ENCODE data around the gene MAP6.

Gene MAP6

DNA sequence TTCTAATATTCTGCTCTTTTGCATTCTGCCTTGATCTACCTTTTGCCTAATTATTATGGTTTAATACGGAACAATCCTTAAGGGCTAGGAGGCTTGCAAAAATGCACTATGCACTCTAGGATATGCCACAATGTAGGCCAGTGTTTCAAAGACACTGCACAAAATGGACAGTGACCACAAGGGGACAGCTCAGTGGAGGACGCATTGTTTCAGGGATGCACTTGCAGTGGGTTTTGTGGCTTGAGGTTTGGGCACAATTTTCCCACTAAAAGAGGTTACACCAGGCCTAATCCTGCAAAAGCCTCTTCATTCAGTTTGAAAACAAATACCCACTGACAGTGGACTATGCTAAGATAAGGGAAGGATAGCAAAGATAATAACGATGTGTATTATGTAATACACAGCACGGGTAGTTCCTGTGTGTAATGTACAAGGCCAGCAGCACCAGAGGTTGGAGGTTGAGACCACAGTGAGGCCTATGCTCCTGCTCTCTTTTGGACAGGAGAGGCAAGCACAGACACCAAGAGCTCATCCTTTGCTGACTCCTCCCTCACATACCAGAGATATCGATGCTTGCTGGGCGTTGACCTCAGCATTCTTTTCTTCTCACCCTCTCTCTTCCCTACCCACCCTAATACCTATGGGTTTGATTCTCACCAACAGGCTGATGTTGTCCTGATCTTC, 12.7 kb downstream of the MAP6 start:
- WGBS (ENCODE audit: insufficient coverage): 98% methylated on average over 5 of the region's 6 CpGs
- H3K4me1 ChIP-seq (ENCODE audit: control extremely low read depth in 1 of 4, control insufficient read depth in 4 of 4, insufficient read depth in 4 of 4, low read length in 3 of 4): no peaks in the 10 kb centered on the region
- peaks cover 0 to 7% (median 1%) of the 10 kb centered on the region in 5 experiments for H3K27me3 ChIP-seq (replicated peaks in 2 of 5; ENCODE audit: control insufficient read depth in 4 of 5, insufficient read depth in 5 of 5, low read length in 4 of 5)
- ChIA-PET CTCF (interaction anchor here (1.1 kb wide), 1 partner anchor 36 kb away, joined by 3 read pairs; no protein-coding TSS in a partner anchor), POLR2A (no interaction called here)
- no peak for DNase-seq
- no peak overlapping the region for H3K27ac ChIP-seq (ENCODE audit: insufficient read depth in 1 of 2, low read depth in 1 of 2, low read length in 2 of 2, poor library complexity in 1 of 2, severe bottlenecking in 2 of 2)
- no peak overlapping the region for H3K4me3 ChIP-seq (ENCODE audit: control insufficient read depth in 1 of 7, extremely low read depth in 1 of 7, insufficient read depth in 4 of 7, low read depth in 2 of 7, low read length in 6 of 7)
- H3K9me3 ChIP-seq (ENCODE audit: control extremely low read depth in 1 of 5, control insufficient read depth in 4 of 5, insufficient read depth in 2 of 5, low read depth in 1 of 5, low read length in 4 of 5): no peaks in the 10 kb centered on the region
- H3K36me3 ChIP-seq (ENCODE audit: control insufficient read depth in 4 of 4, insufficient read depth in 4 of 4, low read length in 3 of 4): no peaks in the 10 kb centered on the region

- peaks cover 0 to 7% (median 1%) of the 10 kb centered on the region in 5 experiments for H3K27me3 ChIP-seq (replicated peaks in 2 of 5; ENCODE audit: control insufficient read depth in 4 of 5, insufficient read depth in 5 of 5, low read length in 4 of 5)
- H3K4me1 ChIP-seq (ENCODE audit: control extremely low read depth in 1 of 4, control insufficient read depth in 4 of 4, insufficient read depth in 4 of 4, low read length in 3 of 4): no peaks in the 10 kb centered on the region
- H3K4me3 ChIP-seq (ENCODE audit: control insufficient read depth in 1 of 7, extremely low read depth in 1 of 7, insufficient read depth in 4 of 7, low read depth in 2 of 7, low read length in 6 of 7): no peak overlapping the region
- H3K27ac ChIP-seq (ENCODE audit: insufficient read depth in 1 of 2, low read depth in 1 of 2, low read length in 2 of 2, poor library complexity in 1 of 2, severe bottlenecking in 2 of 2): no peak overlapping the region
- ChIA-PET POLR2A (no interaction called here), CTCF (no interaction called here)
- no peaks in the 10 kb centered on the region for H3K36me3 ChIP-seq (ENCODE audit: control insufficient read depth in 4 of 4, insufficient read depth in 4 of 4, low read length in 3 of 4)
- no peak for DNase-seq
- H3K9me3 ChIP-seq (ENCODE audit: control extremely low read depth in 1 of 5, control insufficient read depth in 4 of 5, insufficient read depth in 2 of 5, low read depth in 1 of 5, low read length in 4 of 5): no peaks in the 10 kb centered on the region
These were observed 13.2 kb downstream of the MAP6 start for GRCh38 chr11:75655605-75656004.

- ChIA-PET POLR2A (no interaction called here), CTCF (no interaction called here)
- no peaks in the 10 kb centered on the region for H3K4me1 ChIP-seq (ENCODE audit: control extremely low read depth in 1 of 4, control insufficient read depth in 4 of 4, insufficient read depth in 4 of 4, low read length in 3 of 4)
- WGBS (ENCODE audit: insufficient coverage): 50% methylated on average over 2 of the region's 3 CpGs
- peaks cover 0 to 7% (median 1%) of the 10 kb centered on the region in 5 experiments for H3K27me3 ChIP-seq (replicated peaks in 2 of 5; ENCODE audit: control insufficient read depth in 4 of 5, insufficient read depth in 5 of 5, low read length in 4 of 5)
- H3K9me3 ChIP-seq (ENCODE audit: control extremely low read depth in 1 of 5, control insufficient read depth in 4 of 5, insufficient read depth in 2 of 5, low read depth in 1 of 5, low read length in 4 of 5): no peaks in the 10 kb centered on the region
- no peaks in the 10 kb centered on the region for H3K36me3 ChIP-seq (ENCODE audit: control insufficient read depth in 4 of 4, insufficient read depth in 4 of 4, low read length in 3 of 4)
- H3K4me3 ChIP-seq (ENCODE audit: control insufficient read depth in 1 of 7, extremely low read depth in 1 of 7, insufficient read depth in 4 of 7, low read depth in 2 of 7, low read length in 6 of 7): no peak overlapping the region
- DNase-seq: peak in 1 of 3 donors; percentile 11
- H3K27ac ChIP-seq (ENCODE audit: insufficient read depth in 1 of 2, low read depth in 1 of 2, low read length in 2 of 2, poor library complexity in 1 of 2, severe bottlenecking in 2 of 2): no peak overlapping the region
These were observed 14.5 kb downstream of the MAP6 start for GRCh38 chr11:75654314-75654713.

DNA sequence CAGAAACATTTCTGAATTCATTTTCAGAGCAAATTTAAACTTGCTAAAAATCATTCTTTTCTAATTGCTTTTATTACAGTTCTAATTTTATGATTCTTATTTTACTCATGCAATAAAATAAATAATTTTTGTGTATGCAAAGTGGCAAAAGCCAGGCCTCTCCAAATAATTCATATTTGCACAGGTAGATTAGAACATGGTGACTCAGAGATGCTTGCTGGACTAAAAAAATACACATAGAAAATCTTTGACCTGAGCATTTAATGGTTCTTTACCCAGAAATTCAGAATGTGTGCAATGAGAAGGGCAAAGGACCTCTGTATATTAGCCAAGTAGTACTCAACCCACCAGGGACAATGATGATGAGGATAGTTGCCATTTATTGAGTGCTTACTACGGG, 15.3 kb downstream of the MAP6 start:
- WGBS (ENCODE audit: insufficient coverage): no CpG with 5 or more reads among the region's 1 CpG
- no peaks in the 10 kb centered on the region for H3K9me3 ChIP-seq (ENCODE audit: control extremely low read depth in 1 of 5, control insufficient read depth in 4 of 5, insufficient read depth in 2 of 5, low read depth in 1 of 5, low read length in 4 of 5)
- peaks cover 0 to 5% (median under 1%) of the 10 kb centered on the region in 5 experiments for H3K27me3 ChIP-seq (replicated peaks in 2 of 5; ENCODE audit: control insufficient read depth in 4 of 5, insufficient read depth in 5 of 5, low read length in 4 of 5)
- H3K27ac ChIP-seq (ENCODE audit: insufficient read depth in 1 of 2, low read depth in 1 of 2, low read length in 2 of 2, poor library complexity in 1 of 2, severe bottlenecking in 2 of 2): no peak overlapping the region
- no peaks in the 10 kb centered on the region for H3K4me1 ChIP-seq (ENCODE audit: control extremely low read depth in 1 of 4, control insufficient read depth in 4 of 4, insufficient read depth in 4 of 4, low read length in 3 of 4)
- POLR2A ChIA-PET: no interaction called here
- CTCF ChIA-PET: no interaction called here
- no peak overlapping the region for H3K4me3 ChIP-seq (ENCODE audit: control insufficient read depth in 1 of 7, extremely low read depth in 1 of 7, insufficient read depth in 4 of 7, low read depth in 2 of 7, low read length in 6 of 7)
- DNase-seq: no peak
- H3K36me3 ChIP-seq (ENCODE audit: control insufficient read depth in 4 of 4, insufficient read depth in 4 of 4, low read length in 3 of 4): no peaks in the 10 kb centered on the region

DNA sequence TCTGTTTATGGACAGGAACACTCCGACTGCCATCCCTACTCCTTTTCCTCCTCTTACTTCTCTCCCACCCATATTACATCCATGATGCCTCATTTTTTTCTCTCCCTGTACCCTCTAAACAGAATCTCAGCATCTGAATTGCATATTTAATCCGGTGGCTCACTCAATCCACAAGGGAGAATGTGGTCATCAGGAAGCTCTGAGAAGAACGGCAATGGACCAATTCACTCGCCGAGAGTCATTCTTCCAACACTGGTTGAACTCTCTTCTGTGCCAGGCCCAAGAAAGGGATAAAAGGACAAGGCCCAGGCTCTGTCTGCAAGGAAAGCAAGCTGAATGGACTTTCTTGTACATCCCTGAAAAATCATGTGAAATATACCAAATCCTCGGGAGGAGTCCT, 15.9 kb downstream of the MAP6 start:
- Histone ChIP-seq H3K4me1 (ENCODE audit: control extremely low read depth in 1 of 4, control insufficient read depth in 4 of 4, insufficient read depth in 4 of 4, low read length in 3 of 4) (no peaks in the 10 kb centered on the region), H3K9me3 (ENCODE audit: control extremely low read depth in 1 of 5, control insufficient read depth in 4 of 5, insufficient read depth in 2 of 5, low read depth in 1 of 5, low read length in 4 of 5) (no peaks in the 10 kb centered on the region), H3K27ac (ENCODE audit: insufficient read depth in 1 of 2, low read depth in 1 of 2, low read length in 2 of 2, poor library complexity in 1 of 2, severe bottlenecking in 2 of 2) (no peak overlapping the region), H3K36me3 (ENCODE audit: control insufficient read depth in 4 of 4, insufficient read depth in 4 of 4, low read length in 3 of 4) (no peaks in the 10 kb centered on the region), H3K27me3 (replicated peaks in 2 of 5; ENCODE audit: control insufficient read depth in 4 of 5, insufficient read depth in 5 of 5, low read length in 4 of 5) (peaks cover 0 to 4% (median 0%) of the 10 kb centered on the region in 5 experiments), H3K4me3 (ENCODE audit: control insufficient read depth in 1 of 7, extremely low read depth in 1 of 7, insufficient read depth in 4 of 7, low read depth in 2 of 7, low read length in 6 of 7) (no peak overlapping the region)
- CTCF ChIA-PET: no interaction called here
- WGBS (ENCODE audit: insufficient coverage): 100% methylated on average over 6 of the region's 6 CpGs
- DNase-seq: no peak
- POLR2A ChIA-PET: no interaction called here

GRCh38 chr11:75651218-75651617, 17.6 kb downstream of the MAP6 start:
- DNase-seq: no peak
- Histone ChIP-seq H3K27ac (ENCODE audit: insufficient read depth in 1 of 2, low read depth in 1 of 2, low read length in 2 of 2, poor library complexity in 1 of 2, severe bottlenecking in 2 of 2) (no peak overlapping the region), H3K9me3 (ENCODE audit: control extremely low read depth in 1 of 5, control insufficient read depth in 4 of 5, insufficient read depth in 2 of 5, low read depth in 1 of 5, low read length in 4 of 5) (no peaks in the 10 kb centered on the region), H3K36me3 (ENCODE audit: control insufficient read depth in 4 of 4, insufficient read depth in 4 of 4, low read length in 3 of 4) (no peaks in the 10 kb centered on the region), H3K27me3 (replicated peaks in 2 of 5; ENCODE audit: control insufficient read depth in 4 of 5, insufficient read depth in 5 of 5, low read length in 4 of 5) (peaks cover 0 to 4% (median 0%) of the 10 kb centered on the region in 5 experiments), H3K4me1 (ENCODE audit: control extremely low read depth in 1 of 4, control insufficient read depth in 4 of 4, insufficient read depth in 4 of 4, low read length in 3 of 4) (no peaks in the 10 kb centered on the region), H3K4me3 (ENCODE audit: control insufficient read depth in 1 of 7, extremely low read depth in 1 of 7, insufficient read depth in 4 of 7, low read depth in 2 of 7, low read length in 6 of 7) (no peak overlapping the region)
- 100% methylated on average over 1 of the region's 4 CpGs for WGBS (ENCODE audit: insufficient coverage)
- ChIA-PET POLR2A (no interaction called here), CTCF (no interaction called here)

GRCh38 chr11:75650167-75650723, 18.6 kb downstream of the MAP6 start:
- ChIA-PET POLR2A (no interaction called here), CTCF (no interaction called here)
- no peak overlapping the region for H3K27ac ChIP-seq (ENCODE audit: insufficient read depth in 1 of 2, low read depth in 1 of 2, low read length in 2 of 2, poor library complexity in 1 of 2, severe bottlenecking in 2 of 2)
- DNase-seq: no peak
- 100% methylated on average over 2 of the region's 3 CpGs for WGBS (ENCODE audit: insufficient coverage)
- H3K27me3 ChIP-seq (replicated peaks in 2 of 5; ENCODE audit: control insufficient read depth in 4 of 5, insufficient read depth in 5 of 5, low read length in 4 of 5): peaks cover 0 to 4% (median 0%) of the 10 kb centered on the region in 5 experiments
- no peaks in the 10 kb centered on the region for H3K36me3 ChIP-seq (ENCODE audit: control insufficient read depth in 4 of 4, insufficient read depth in 4 of 4, low read length in 3 of 4)
- H3K4me1 ChIP-seq (ENCODE audit: control extremely low read depth in 1 of 4, control insufficient read depth in 4 of 4, insufficient read depth in 4 of 4, low read length in 3 of 4): no peaks in the 10 kb centered on the region
- H3K9me3 ChIP-seq (ENCODE audit: control extremely low read depth in 1 of 5, control insufficient read depth in 4 of 5, insufficient read depth in 2 of 5, low read depth in 1 of 5, low read length in 4 of 5): no peaks in the 10 kb centered on the region
- H3K4me3 ChIP-seq (ENCODE audit: control insufficient read depth in 1 of 7, extremely low read depth in 1 of 7, insufficient read depth in 4 of 7, low read depth in 2 of 7, low read length in 6 of 7): no peak overlapping the region

Measured in common myeloid progenitor, CD34-positive (primary cell).